GM13976 (cell line): Measurements from ENCODE around the gene RNF215.

Source experiments
- DNase-seq: peaks from one replicate; pipeline ENCODE4 v3.0.0; 2012; ENCODE audit warnings: low spot score
- in situ Hi-C: fragments of 300-500 bp; cut with MboI; formaldehyde crosslinking; loops from one replicate; pipeline ENCODE4 v1.12.0; 2022; ENCODE audit warnings: low sequenced_read_pairs, mixed read lengths, inconsistent platforms; ENCODE audit not compliant: unreplicated experiment
- TF ChIP-seq, protein P1 (sequence below): IDR thresholded peaks from 2 replicates; pipeline ENCODE4 v1.5.1; 2012; ENCODE audit warnings: borderline replicate concordance, mild to moderate bottlenecking; ENCODE audit not compliant: insufficient read depth; ENCODE audit errors: extremely low read depth, missing control alignments, control extremely low read depth

The RNF215 gene

DNA sequence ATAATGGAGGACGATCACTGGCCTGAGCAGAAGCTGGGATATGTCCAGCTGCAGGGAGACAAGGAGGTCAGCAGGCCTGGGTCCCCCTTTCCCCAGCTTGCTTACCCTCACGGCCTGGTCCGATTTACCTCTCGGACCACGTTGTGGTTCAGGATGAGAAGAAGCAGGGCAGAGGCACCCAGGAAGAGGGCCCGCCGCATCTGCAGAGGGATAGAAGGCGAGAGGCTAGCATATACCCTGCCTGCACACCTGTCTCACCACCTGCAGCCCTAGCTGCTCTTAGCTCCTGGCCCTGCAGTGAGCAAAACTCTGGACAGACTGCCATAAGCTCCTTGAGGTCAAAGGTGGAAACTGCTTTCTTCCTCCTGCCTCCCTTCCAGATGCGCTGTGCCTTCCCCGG lies 1.3 kb downstream of the RNF215 start:
- TF ChIP-seq, protein P1, sequence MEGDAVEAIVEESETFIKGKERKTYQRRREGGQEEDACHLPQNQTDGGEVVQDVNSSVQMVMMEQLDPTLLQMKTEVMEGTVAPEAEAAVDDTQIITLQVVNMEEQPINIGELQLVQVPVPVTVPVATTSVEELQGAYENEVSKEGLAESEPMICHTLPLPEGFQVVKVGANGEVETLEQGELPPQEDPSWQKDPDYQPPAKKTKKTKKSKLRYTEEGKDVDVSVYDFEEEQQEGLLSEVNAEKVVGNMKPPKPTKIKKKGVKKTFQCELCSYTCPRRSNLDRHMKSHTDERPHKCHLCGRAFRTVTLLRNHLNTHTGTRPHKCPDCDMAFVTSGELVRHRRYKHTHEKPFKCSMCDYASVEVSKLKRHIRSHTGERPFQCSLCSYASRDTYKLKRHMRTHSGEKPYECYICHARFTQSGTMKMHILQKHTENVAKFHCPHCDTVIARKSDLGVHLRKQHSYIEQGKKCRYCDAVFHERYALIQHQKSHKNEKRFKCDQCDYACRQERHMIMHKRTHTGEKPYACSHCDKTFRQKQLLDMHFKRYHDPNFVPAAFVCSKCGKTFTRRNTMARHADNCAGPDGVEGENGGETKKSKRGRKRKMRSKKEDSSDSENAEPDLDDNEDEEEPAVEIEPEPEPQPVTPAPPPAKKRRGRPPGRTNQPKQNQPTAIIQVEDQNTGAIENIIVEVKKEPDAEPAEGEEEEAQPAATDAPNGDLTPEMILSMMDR, result no peak
- no peak for DNase-seq
- in situ Hi-C loops, result loop anchor here (10.0 kb wide), 1 partner anchor 281 kb away; no protein-coding TSS in a partner anchor

DNA sequence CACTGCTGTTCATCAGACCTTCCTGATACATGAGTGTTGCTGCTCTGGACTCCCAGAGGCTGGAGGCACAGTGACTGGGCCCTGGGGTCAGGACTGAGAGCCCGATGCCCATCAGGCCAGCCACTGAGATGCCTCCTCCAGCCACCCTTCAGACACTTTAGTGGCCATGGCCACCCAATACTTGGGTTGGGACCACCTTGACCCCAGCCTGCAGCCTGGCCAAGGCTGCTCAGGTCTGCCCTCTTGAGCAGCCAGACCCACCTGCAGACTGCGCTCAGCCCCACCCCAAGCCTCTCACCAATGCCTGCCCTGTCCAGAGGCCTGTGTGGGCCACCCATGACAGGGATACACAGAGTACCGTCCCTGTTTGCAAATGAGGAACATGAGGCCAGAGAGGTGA lies 4.2 kb downstream of the RNF215 start:
- TF ChIP-seq, protein P1, result no peak
- DNase-seq, result no peak
- in situ Hi-C loops, result loop anchor here (10.0 kb wide), 1 partner anchor 278 kb away; no protein-coding TSS in a partner anchor

- DNase-seq, result no peak
- TF ChIP-seq, protein P1, result no peak
- in situ Hi-C loops, result loop anchor here (10.0 kb wide), 1 partner anchor 278 kb away; no protein-coding TSS in a partner anchor
These were observed 4.9 kb downstream of the RNF215 start for GRCh38 chr22:30382340-30382739.

GRCh38 chr22:30381264-30381663 lies 5.9 kb downstream of the RNF215 start:
- no peak for DNase-seq
- in situ Hi-C loops, result loop anchor here (10.0 kb wide), 1 partner anchor 276 kb away; no protein-coding TSS in a partner anchor
- TF ChIP-seq, protein P1, result no peak

DNA sequence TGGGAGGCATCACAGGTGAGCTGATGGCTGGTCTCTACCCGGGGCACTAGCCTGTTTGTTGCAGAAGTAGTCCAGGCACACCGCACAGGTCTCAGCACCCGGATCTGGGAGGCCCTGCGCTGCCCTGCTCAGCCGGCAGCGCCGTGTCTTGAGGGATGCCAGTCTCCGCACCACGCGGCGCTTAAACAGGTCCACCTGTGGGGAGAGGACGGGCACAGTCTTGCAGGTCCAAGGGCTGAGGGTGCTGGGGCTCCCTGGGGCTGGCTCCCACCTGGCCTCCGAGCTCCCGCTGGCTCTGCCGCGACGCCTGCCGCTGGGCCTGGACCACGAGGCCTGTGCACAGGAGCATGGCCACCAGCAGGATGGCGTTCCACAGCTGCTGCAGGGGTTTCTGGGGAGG lies 7.2 kb downstream of the RNF215 start:
- no peak for DNase-seq
- in situ Hi-C loops, result loop anchor here (10.0 kb wide), 1 partner anchor 275 kb away; no protein-coding TSS in a partner anchor
- TF ChIP-seq, protein P1, result no peak

GRCh38 chr22:30375312-30375849 lies 11.8 kb downstream of the RNF215 start:
- TF ChIP-seq, protein P1, result no peak
- in situ Hi-C loops, result no loop called here
- no peak for DNase-seq
